ENCODE results near the gene CA7.

CA7 gene

DNA sequence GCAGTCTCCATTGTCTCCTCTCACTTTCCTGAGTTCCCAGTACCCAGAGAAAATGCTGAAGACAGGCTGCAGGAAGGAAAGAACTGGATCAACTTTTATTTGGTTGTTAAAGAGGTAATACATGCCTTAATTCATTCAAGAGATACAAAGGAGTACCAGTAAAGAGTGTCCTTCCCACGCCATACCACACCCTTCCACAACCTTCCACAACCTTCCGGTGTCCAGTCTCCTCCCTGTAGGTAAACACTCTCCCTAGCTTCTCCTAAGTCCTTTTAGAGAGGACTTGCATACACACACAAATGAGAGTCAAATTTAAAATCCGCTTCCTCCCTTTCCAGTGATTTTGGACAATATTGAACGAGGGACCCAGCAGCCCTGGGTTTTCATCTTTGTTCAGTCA lies 2.8 kb upstream of the CA7 start:
- no peak overlapping the region for H3K4me2 ChIP-seq (ENCODE audit: low read depth, low read length)
- H2AFZ ChIP-seq (ENCODE audit: low read length), result no peak overlapping the region
- H3K27me3 ChIP-seq (replicated peaks; ENCODE audit: insufficient read depth, low read length), result no peaks in the 10 kb centered on the region
- no peak overlapping the region for H3K9ac ChIP-seq (ENCODE audit: low read length)
- H3K36me3 ChIP-seq (replicated peaks; ENCODE audit: insufficient read depth, low read length), result no peaks in the 10 kb centered on the region
- no peaks in the 10 kb centered on the region for H3K79me2 ChIP-seq (ENCODE audit: low read length)
- no peaks in the 10 kb centered on the region for H3K9me3 ChIP-seq (replicated peaks; ENCODE audit: insufficient read depth, low read length)
- no peak for DNase-seq
- no peak overlapping the region for H3K4me3 ChIP-seq (ENCODE audit: low read length)
- no peaks in the 10 kb centered on the region for H3F3A ChIP-seq (ENCODE audit: insufficient read depth, low read length)
- H3K9me2 ChIP-seq (replicated peaks; ENCODE audit: insufficient read depth, low read length), result no peaks in the 10 kb centered on the region
- H3K4me1 ChIP-seq (ENCODE audit: low read length), result no peaks in the 10 kb centered on the region
- no peak for TF ChIP-seq EZH2 (optimal IDR thresholded peaks at IDR 0.05; ENCODE audit: low read depth, low read length)
- no peak for TF ChIP-seq EZH2phosphoT487 (IDR thresholded peaks at IDR 0.05; ENCODE audit: low read length)
- TF ChIP-seq CTCF (IDR thresholded peaks at IDR 0.05; ENCODE audit: low read length), result no peak
- H4K20me1 ChIP-seq (ENCODE audit: insufficient read depth, low read length), result no peaks in the 10 kb centered on the region
- no peak overlapping the region for H3K27ac ChIP-seq (ENCODE audit: low read length)

DNA sequence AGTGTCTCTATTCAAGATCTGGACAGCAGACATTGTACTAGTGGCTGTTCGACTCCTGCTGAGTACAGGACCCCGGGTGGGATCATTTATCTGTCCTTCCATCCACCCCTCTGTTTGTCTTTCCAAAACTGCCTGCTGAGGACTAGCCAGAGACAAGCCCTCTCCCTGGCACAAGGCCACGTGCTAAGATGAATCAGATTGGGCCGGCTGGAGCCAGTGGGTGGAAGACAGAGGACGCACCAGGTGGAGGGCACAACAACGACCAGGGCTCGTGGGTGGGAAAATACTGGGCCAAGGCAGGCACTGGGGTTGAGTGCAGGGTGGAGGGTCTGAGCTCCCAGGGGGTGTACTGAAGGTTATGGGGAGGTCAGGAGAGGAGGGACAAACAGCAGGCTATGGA lies 1.4 kb upstream of the CA7 start:
- Histone ChIP-seq H3K79me2 (ENCODE audit: low read length) (no peaks in the 10 kb centered on the region), H3K4me1 (ENCODE audit: low read length) (no peaks in the 10 kb centered on the region), H3K27ac (ENCODE audit: low read length) (no peak overlapping the region), H3K9me3 (replicated peaks; ENCODE audit: insufficient read depth, low read length) (no peaks in the 10 kb centered on the region), H3K9ac (ENCODE audit: low read length) (no peak overlapping the region), H2AFZ (ENCODE audit: low read length) (no peak overlapping the region), H3K9me2 (replicated peaks; ENCODE audit: insufficient read depth, low read length) (no peaks in the 10 kb centered on the region), H3K27me3 (replicated peaks; ENCODE audit: insufficient read depth, low read length) (no peaks in the 10 kb centered on the region), H3F3A (ENCODE audit: insufficient read depth, low read length) (no peaks in the 10 kb centered on the region), H3K4me3 (ENCODE audit: low read length) (no peak overlapping the region), H3K4me2 (ENCODE audit: low read depth, low read length) (no peak overlapping the region), H4K20me1 (ENCODE audit: insufficient read depth, low read length) (no peaks in the 10 kb centered on the region), H3K36me3 (replicated peaks; ENCODE audit: insufficient read depth, low read length) (no peaks in the 10 kb centered on the region)
- no peak for TF ChIP-seq EZH2phosphoT487 (IDR thresholded peaks at IDR 0.05; ENCODE audit: low read length)
- TF ChIP-seq EZH2 (optimal IDR thresholded peaks at IDR 0.05; ENCODE audit: low read depth, low read length), result no peak
- TF ChIP-seq CTCF (IDR thresholded peaks at IDR 0.05; ENCODE audit: low read length), result no peak
- no peak for DNase-seq

DNA sequence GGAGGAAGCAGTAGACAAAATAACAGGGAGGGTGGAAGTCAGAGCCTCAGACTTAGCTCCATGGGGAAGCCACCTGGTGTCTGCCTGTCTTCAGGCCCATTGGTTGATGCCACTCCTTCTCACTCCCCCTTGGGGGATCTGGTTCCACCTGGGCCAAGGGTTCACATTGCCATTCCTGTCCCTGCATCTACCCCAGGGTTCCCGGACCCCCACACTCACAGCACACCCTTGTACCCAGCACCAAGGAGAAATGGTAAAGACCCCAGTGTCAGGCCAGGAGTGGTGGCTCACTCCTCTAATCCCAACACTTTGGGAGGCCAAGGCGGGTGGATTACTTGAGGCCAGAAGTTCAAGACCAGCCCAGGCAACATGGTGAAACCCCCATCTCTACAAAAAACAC lies 1.0 kb upstream of the CA7 start:
- DNase-seq, result no peak
- H3K79me2 ChIP-seq (ENCODE audit: low read length), result no peaks in the 10 kb centered on the region
- H3K36me3 ChIP-seq (replicated peaks; ENCODE audit: insufficient read depth, low read length), result no peaks in the 10 kb centered on the region
- H3F3A ChIP-seq (ENCODE audit: insufficient read depth, low read length), result no peaks in the 10 kb centered on the region
- no peak overlapping the region for H3K4me2 ChIP-seq (ENCODE audit: low read depth, low read length)
- H2AFZ ChIP-seq (ENCODE audit: low read length), result no peak overlapping the region
- H3K4me1 ChIP-seq (ENCODE audit: low read length), result no peaks in the 10 kb centered on the region
- no peaks in the 10 kb centered on the region for H3K9me2 ChIP-seq (replicated peaks; ENCODE audit: insufficient read depth, low read length)
- TF ChIP-seq EZH2phosphoT487 (IDR thresholded peaks at IDR 0.05; ENCODE audit: low read length), result no peak
- no peaks in the 10 kb centered on the region for H3K9me3 ChIP-seq (replicated peaks; ENCODE audit: insufficient read depth, low read length)
- H3K4me3 ChIP-seq (ENCODE audit: low read length), result no peak overlapping the region
- no peak overlapping the region for H3K9ac ChIP-seq (ENCODE audit: low read length)
- H3K27ac ChIP-seq (ENCODE audit: low read length), result no peak overlapping the region
- H4K20me1 ChIP-seq (ENCODE audit: insufficient read depth, low read length), result no peaks in the 10 kb centered on the region
- no peaks in the 10 kb centered on the region for H3K27me3 ChIP-seq (replicated peaks; ENCODE audit: insufficient read depth, low read length)

- Histone ChIP-seq H3K79me2 (ENCODE audit: low read length) (no peaks in the 10 kb centered on the region), H3K27ac (ENCODE audit: low read length) (no peak overlapping the region), H2AFZ (ENCODE audit: low read length) (no peak overlapping the region), H3F3A (ENCODE audit: insufficient read depth, low read length) (no peaks in the 10 kb centered on the region), H4K20me1 (ENCODE audit: insufficient read depth, low read length) (no peaks in the 10 kb centered on the region), H3K4me1 (ENCODE audit: low read length) (no peaks in the 10 kb centered on the region), H3K9me3 (replicated peaks; ENCODE audit: insufficient read depth, low read length) (no peaks in the 10 kb centered on the region), H3K27me3 (replicated peaks; ENCODE audit: insufficient read depth, low read length) (no peaks in the 10 kb centered on the region), H3K9me2 (replicated peaks; ENCODE audit: insufficient read depth, low read length) (no peaks in the 10 kb centered on the region), H3K9ac (ENCODE audit: low read length) (no peak overlapping the region), H3K36me3 (replicated peaks; ENCODE audit: insufficient read depth, low read length) (no peaks in the 10 kb centered on the region), H3K4me3 (ENCODE audit: low read length) (no peak overlapping the region), H3K4me2 (ENCODE audit: low read depth, low read length) (no peak overlapping the region)
- DNase-seq, result no peak
- TF ChIP-seq EZH2phosphoT487 (IDR thresholded peaks at IDR 0.05; ENCODE audit: low read length), result no peak
- TF ChIP-seq EZH2 (optimal IDR thresholded peaks at IDR 0.05; ENCODE audit: low read depth, low read length), result no peak
- no peak for TF ChIP-seq CTCF (IDR thresholded peaks at IDR 0.05; ENCODE audit: low read length)
Observed at GRCh38 chr16:66844009-66844341, 239 bp upstream of the CA7 start.
